ENCODE measurements around the gene PCDH9.

The PCDH9 gene

GRCh38 chr13:66506979-66507378 is 723.2 kb downstream of the PCDH9 start:
- H3K4me1 ChIP-seq (ENCODE audit: control insufficient read depth, insufficient read depth, low read length) = no peaks in the 10 kb centered on the region
- no peak overlapping the region for H3K9ac ChIP-seq (ENCODE audit: low read length in 2 of 2)
- H3K27me3 ChIP-seq (ENCODE audit: control insufficient read depth in 1 of 2, insufficient read depth in 2 of 2, low read length in 2 of 2) = no peaks in the 10 kb centered on the region
- no peaks in the 10 kb centered on the region for H3K36me3 ChIP-seq (ENCODE audit: control insufficient read depth in 2 of 2, insufficient read depth in 2 of 2, low read length in 2 of 2)
- H3K9me3 ChIP-seq (ENCODE audit: control insufficient read depth in 2 of 2, low read length in 2 of 2) = no peaks in the 10 kb centered on the region
- H3K4me3 ChIP-seq (ENCODE audit: low read length in 2 of 2) = no peak overlapping the region
- no peak overlapping the region for H3K27ac ChIP-seq (ENCODE audit: low read length)

GRCh38 chr13:66506051-66506777 is 723.9 kb downstream of the PCDH9 start:
- Histone ChIP-seq H3K9me3 (ENCODE audit: control insufficient read depth in 2 of 2, low read length in 2 of 2) (no peaks in the 10 kb centered on the region), H3K27me3 (ENCODE audit: control insufficient read depth in 1 of 2, insufficient read depth in 2 of 2, low read length in 2 of 2) (no peaks in the 10 kb centered on the region), H3K4me1 (ENCODE audit: control insufficient read depth, insufficient read depth, low read length) (no peaks in the 10 kb centered on the region), H3K27ac (ENCODE audit: low read length) (no peak overlapping the region), H3K36me3 (ENCODE audit: control insufficient read depth in 2 of 2, insufficient read depth in 2 of 2, low read length in 2 of 2) (no peaks in the 10 kb centered on the region), H3K4me3 (ENCODE audit: low read length in 2 of 2) (no peak overlapping the region), H3K9ac (ENCODE audit: low read length in 2 of 2) (no peak overlapping the region)

- no peaks in the 10 kb centered on the region for H3K27me3 ChIP-seq (ENCODE audit: control insufficient read depth in 1 of 2, insufficient read depth in 2 of 2, low read length in 2 of 2)
- H3K4me1 ChIP-seq (ENCODE audit: control insufficient read depth, insufficient read depth, low read length) = no peaks in the 10 kb centered on the region
- H3K9me3 ChIP-seq (ENCODE audit: control insufficient read depth in 2 of 2, low read length in 2 of 2) = no peaks in the 10 kb centered on the region
- H3K36me3 ChIP-seq (ENCODE audit: control insufficient read depth in 2 of 2, insufficient read depth in 2 of 2, low read length in 2 of 2) = no peaks in the 10 kb centered on the region
- no peak overlapping the region for H3K27ac ChIP-seq (ENCODE audit: low read length)
- no peak overlapping the region for H3K9ac ChIP-seq (ENCODE audit: low read length in 2 of 2)
- no peak overlapping the region for H3K4me3 ChIP-seq (ENCODE audit: low read length in 2 of 2)
Observed at GRCh38 chr13:66503890-66504289, 726.2 kb downstream of the PCDH9 start.

- Histone ChIP-seq H3K9ac (ENCODE audit: low read length in 2 of 2) (no peak overlapping the region), H3K27me3 (ENCODE audit: control insufficient read depth in 1 of 2, insufficient read depth in 2 of 2, low read length in 2 of 2) (no peaks in the 10 kb centered on the region), H3K36me3 (ENCODE audit: control insufficient read depth in 2 of 2, insufficient read depth in 2 of 2, low read length in 2 of 2) (no peaks in the 10 kb centered on the region), H3K27ac (ENCODE audit: low read length) (no peak overlapping the region), H3K9me3 (ENCODE audit: control insufficient read depth in 2 of 2, low read length in 2 of 2) (no peaks in the 10 kb centered on the region), H3K4me3 (ENCODE audit: low read length in 2 of 2) (no peak overlapping the region), H3K4me1 (ENCODE audit: control insufficient read depth, insufficient read depth, low read length) (no peaks in the 10 kb centered on the region)
Observed at GRCh38 chr13:66501181-66501580, 729.0 kb downstream of the PCDH9 start.

GRCh38 chr13:66492479-66492878 is 737.7 kb downstream of the PCDH9 start:
- Histone ChIP-seq H3K9ac (ENCODE audit: low read length in 2 of 2) (no peak overlapping the region), H3K36me3 (ENCODE audit: control insufficient read depth in 2 of 2, insufficient read depth in 2 of 2, low read length in 2 of 2) (no peaks in the 10 kb centered on the region), H3K27me3 (ENCODE audit: control insufficient read depth in 1 of 2, insufficient read depth in 2 of 2, low read length in 2 of 2) (no peaks in the 10 kb centered on the region), H3K9me3 (ENCODE audit: control insufficient read depth in 2 of 2, low read length in 2 of 2) (no peaks in the 10 kb centered on the region), H3K4me3 (ENCODE audit: low read length in 2 of 2) (no peak overlapping the region), H3K4me1 (ENCODE audit: control insufficient read depth, insufficient read depth, low read length) (no peaks in the 10 kb centered on the region), H3K27ac (ENCODE audit: low read length) (no peak overlapping the region)

- Histone ChIP-seq H3K9me3 (ENCODE audit: control insufficient read depth in 2 of 2, low read length in 2 of 2) (no peaks in the 10 kb centered on the region), H3K9ac (ENCODE audit: low read length in 2 of 2) (no peak overlapping the region), H3K36me3 (ENCODE audit: control insufficient read depth in 2 of 2, insufficient read depth in 2 of 2, low read length in 2 of 2) (no peaks in the 10 kb centered on the region), H3K4me3 (ENCODE audit: low read length in 2 of 2) (no peak overlapping the region), H3K4me1 (ENCODE audit: control insufficient read depth, insufficient read depth, low read length) (no peaks in the 10 kb centered on the region), H3K27ac (ENCODE audit: low read length) (no peak overlapping the region), H3K27me3 (ENCODE audit: control insufficient read depth in 1 of 2, insufficient read depth in 2 of 2, low read length in 2 of 2) (no peaks in the 10 kb centered on the region)
Observed at GRCh38 chr13:66491251-66491650, 738.9 kb downstream of the PCDH9 start.

- H3K9me3 ChIP-seq (ENCODE audit: control insufficient read depth in 2 of 2, low read length in 2 of 2) = no peaks in the 10 kb centered on the region
- H3K4me3 ChIP-seq (ENCODE audit: low read length in 2 of 2) = no peak overlapping the region
- H3K36me3 ChIP-seq (ENCODE audit: control insufficient read depth in 2 of 2, insufficient read depth in 2 of 2, low read length in 2 of 2) = no peaks in the 10 kb centered on the region
- no peaks in the 10 kb centered on the region for H3K4me1 ChIP-seq (ENCODE audit: control insufficient read depth, insufficient read depth, low read length)
- H3K27me3 ChIP-seq (ENCODE audit: control insufficient read depth in 1 of 2, insufficient read depth in 2 of 2, low read length in 2 of 2) = no peaks in the 10 kb centered on the region
- no peak overlapping the region for H3K27ac ChIP-seq (ENCODE audit: low read length)
- H3K9ac ChIP-seq (ENCODE audit: low read length in 2 of 2) = no peak overlapping the region
Observed at GRCh38 chr13:66489586-66489985, 740.5 kb downstream of the PCDH9 start.

GRCh38 chr13:66489172-66489571 is 741.0 kb downstream of the PCDH9 start:
- Histone ChIP-seq H3K9me3 (ENCODE audit: control insufficient read depth in 2 of 2, low read length in 2 of 2) (no peaks in the 10 kb centered on the region), H3K9ac (ENCODE audit: low read length in 2 of 2) (no peak overlapping the region), H3K27me3 (ENCODE audit: control insufficient read depth in 1 of 2, insufficient read depth in 2 of 2, low read length in 2 of 2) (no peaks in the 10 kb centered on the region), H3K4me3 (ENCODE audit: low read length in 2 of 2) (no peak overlapping the region), H3K36me3 (ENCODE audit: control insufficient read depth in 2 of 2, insufficient read depth in 2 of 2, low read length in 2 of 2) (no peaks in the 10 kb centered on the region), H3K27ac (ENCODE audit: low read length) (no peak overlapping the region), H3K4me1 (ENCODE audit: control insufficient read depth, insufficient read depth, low read length) (no peaks in the 10 kb centered on the region)

- Histone ChIP-seq H3K4me3 (ENCODE audit: low read length in 2 of 2) (no peak overlapping the region), H3K9me3 (ENCODE audit: control insufficient read depth in 2 of 2, low read length in 2 of 2) (no peaks in the 10 kb centered on the region), H3K36me3 (ENCODE audit: control insufficient read depth in 2 of 2, insufficient read depth in 2 of 2, low read length in 2 of 2) (no peaks in the 10 kb centered on the region), H3K27ac (ENCODE audit: low read length) (no peak overlapping the region), H3K27me3 (ENCODE audit: control insufficient read depth in 1 of 2, insufficient read depth in 2 of 2, low read length in 2 of 2) (no peaks in the 10 kb centered on the region), H3K4me1 (ENCODE audit: control insufficient read depth, insufficient read depth, low read length) (no peaks in the 10 kb centered on the region), H3K9ac (ENCODE audit: low read length in 2 of 2) (no peak overlapping the region)
Observed at GRCh38 chr13:66483712-66484111, 746.4 kb downstream of the PCDH9 start.

- Histone ChIP-seq H3K4me1 (ENCODE audit: control insufficient read depth, insufficient read depth, low read length) (no peaks in the 10 kb centered on the region), H3K27ac (ENCODE audit: low read length) (no peak overlapping the region), H3K27me3 (ENCODE audit: control insufficient read depth in 1 of 2, insufficient read depth in 2 of 2, low read length in 2 of 2) (no peaks in the 10 kb centered on the region), H3K9me3 (ENCODE audit: control insufficient read depth in 2 of 2, low read length in 2 of 2) (no peaks in the 10 kb centered on the region), H3K9ac (ENCODE audit: low read length in 2 of 2) (no peak overlapping the region), H3K36me3 (ENCODE audit: control insufficient read depth in 2 of 2, insufficient read depth in 2 of 2, low read length in 2 of 2) (no peaks in the 10 kb centered on the region), H3K4me3 (ENCODE audit: low read length in 2 of 2) (no peak overlapping the region)
Observed at GRCh38 chr13:66482836-66483235, 747.3 kb downstream of the PCDH9 start.

GRCh38 chr13:66477816-66478215 is 752.3 kb downstream of the PCDH9 start:
- Histone ChIP-seq H3K36me3 (ENCODE audit: control insufficient read depth in 2 of 2, insufficient read depth in 2 of 2, low read length in 2 of 2) (no peaks in the 10 kb centered on the region), H3K27ac (ENCODE audit: low read length) (no peak overlapping the region), H3K4me3 (ENCODE audit: low read length in 2 of 2) (no peak overlapping the region), H3K9me3 (ENCODE audit: control insufficient read depth in 2 of 2, low read length in 2 of 2) (no peaks in the 10 kb centered on the region), H3K4me1 (ENCODE audit: control insufficient read depth, insufficient read depth, low read length) (no peaks in the 10 kb centered on the region), H3K27me3 (ENCODE audit: control insufficient read depth in 1 of 2, insufficient read depth in 2 of 2, low read length in 2 of 2) (no peaks in the 10 kb centered on the region), H3K9ac (ENCODE audit: low read length in 2 of 2) (no peak overlapping the region)
